H9 (cell line): ENCODE data around the gene CXXC5. TPM values are rescaled to one million over a fixed set of nuclear protein-coding genes. Genes with fewer than 3 reads are reported as not detected.
"Not testable (repeated sequence)": the region's sequence is repeated elsewhere in the genome, so short reads cannot be mapped to it uniquely, and the experiment has no call there.

Experiments
- DNase-seq: peaks from one replicate; pipeline ENCODE4 v3.0.0-alpha.2; 2017
- H2AFZ ChIP-seq: one replicate; pipeline ENCODE4 v1.6.1; 2013; ENCODE audit warnings: mild to moderate bottlenecking, low read length, control low read depth, moderate library complexity
- H2AK5ac ChIP-seq: 2 replicates; pipeline ENCODE4 v1.6.1; 2013; ENCODE audit warnings: low read length, control low read depth, mixed read lengths; ENCODE audit not compliant: insufficient read length
- H2BK120ac ChIP-seq: one replicate; pipeline ENCODE4 v1.6.1; 2013; ENCODE audit warnings: low read depth, mild to moderate bottlenecking, low read length, control low read depth, inconsistent platforms; ENCODE audit not compliant: poor library complexity, severe bottlenecking
- H2BK12ac ChIP-seq: 2 replicates; pipeline ENCODE4 v1.6.1; 2013; ENCODE audit warnings: low read length, control low read depth, mixed read lengths, low read depth; ENCODE audit not compliant: insufficient read length
- H2BK15ac ChIP-seq: 2 replicates; pipeline ENCODE4 v1.6.1; 2013; ENCODE audit warnings: low read depth, low read length, control low read depth
- H2BK20ac ChIP-seq: one replicate; pipeline ENCODE4 v1.6.1; 2013; ENCODE audit warnings: low read depth, mild to moderate bottlenecking, low read length, control low read depth, inconsistent platforms; ENCODE audit not compliant: poor library complexity, severe bottlenecking
- H2BK5ac ChIP-seq: 2 replicates; pipeline ENCODE4 v1.6.1; 2013; ENCODE audit warnings: low read length, control low read depth, mixed read lengths; ENCODE audit not compliant: insufficient read length
- H3K14ac ChIP-seq: 2 replicates; pipeline ENCODE4 v1.6.1; 2013; ENCODE audit warnings: low read length, control low read depth; ENCODE audit not compliant: insufficient read depth
- H3K18ac ChIP-seq: 2 replicates; pipeline ENCODE4 v1.6.1; 2013; ENCODE audit warnings: low read depth, mild to moderate bottlenecking, mixed read lengths, low read length, control low read depth; ENCODE audit not compliant: insufficient read length
- H3K23ac ChIP-seq: 2 replicates; pipeline ENCODE4 v1.6.1; 2013; ENCODE audit warnings: low read length, control low read depth, mixed read lengths, low read depth; ENCODE audit not compliant: insufficient read length
- H3K23me2 ChIP-seq: 2 replicates; pipeline ENCODE4 v1.6.1; 2013; ENCODE audit warnings: low read depth, mild to moderate bottlenecking, mixed read lengths, low read length, control low read depth; ENCODE audit not compliant: insufficient read length, poor library complexity, severe bottlenecking
- H3K27ac ChIP-seq: 2 replicates; pipeline ENCODE4 v1.5.1; 2013; ENCODE audit warnings: low read length, control low read depth, mixed read lengths, low read depth; ENCODE audit not compliant: insufficient read length
- H3K27me3 ChIP-seq: 2 replicates; pipeline ENCODE4 v1.6.1; 2013; ENCODE audit warnings: low read length, control low read depth, inconsistent platforms; ENCODE audit not compliant: insufficient read depth
- H3K4ac ChIP-seq: 2 replicates; pipeline ENCODE4 v1.6.1; 2013; ENCODE audit warnings: low read depth, mild to moderate bottlenecking, control low read depth, inconsistent platforms, low read length, moderate library complexity
- H3K4me1 ChIP-seq: 2 replicates; pipeline ENCODE4 v1.6.1; 2013; ENCODE audit warnings: low read length, control low read depth, inconsistent platforms; ENCODE audit not compliant: insufficient read depth
- H3K4me2 ChIP-seq: 2 replicates; pipeline ENCODE4 v1.6.1; 2013; ENCODE audit warnings: low read length, control low read depth, mixed read lengths; ENCODE audit not compliant: insufficient read length, insufficient read depth
- H3K56ac ChIP-seq: 2 replicates; pipeline ENCODE4 v1.6.1; 2013; ENCODE audit warnings: low read depth, mild to moderate bottlenecking, mixed read lengths, low read length, control low read depth; ENCODE audit not compliant: insufficient read length
- H3K79me1 ChIP-seq: 2 replicates; pipeline ENCODE4 v1.6.1; 2013; ENCODE audit warnings: low read depth, mild to moderate bottlenecking, moderate library complexity, low read length, control low read depth, inconsistent platforms; ENCODE audit not compliant: insufficient read depth, poor library complexity, severe bottlenecking
- H3K79me2 ChIP-seq: 2 replicates; pipeline ENCODE4 v1.6.1; 2013; ENCODE audit warnings: low read length, control low read depth, inconsistent platforms; ENCODE audit not compliant: insufficient read depth
- H3K9ac ChIP-seq: 2 replicates; pipeline ENCODE4 v1.6.1; 2013; ENCODE audit warnings: low read length, control low read depth, mixed read lengths; ENCODE audit not compliant: insufficient read length; ENCODE audit errors: extremely low read depth
- H3K9me3 ChIP-seq: one replicate; pipeline ENCODE4 v1.6.1; 2013; ENCODE audit warnings: low read depth, low read length, inconsistent platforms; ENCODE audit not compliant: control insufficient read depth
- H3T11ph ChIP-seq: one replicate; pipeline ENCODE4 v1.6.1; 2013; ENCODE audit warnings: mild to moderate bottlenecking, low read length, control low read depth, inconsistent platforms
- H4K20me1 ChIP-seq: one replicate; pipeline ENCODE4 v1.6.1; 2013; ENCODE audit not compliant: control insufficient read depth, insufficient read length, insufficient read depth
- H4K5ac ChIP-seq: 2 replicates; pipeline ENCODE4 v1.6.1; 2013; ENCODE audit warnings: low read depth, mild to moderate bottlenecking, mixed read lengths, low read length, control low read depth; ENCODE audit not compliant: insufficient read length
- H4K8ac ChIP-seq: replicated peaks from 2 replicates; pipeline ENCODE4 v1.6.1; 2013; ENCODE audit warnings: low read length, control low read depth, mixed read lengths, low read depth; ENCODE audit not compliant: insufficient read length
- H4K91ac ChIP-seq: 2 replicates; pipeline ENCODE4 v1.6.1; 2013; ENCODE audit warnings: low read depth, mild to moderate bottlenecking, moderate library complexity, mixed read lengths, low read length, control low read depth; ENCODE audit not compliant: insufficient read length
- H3K27ac Mint-ChIP-seq, 3 experiments: 2 replicates in 2 of 3; 3 replicates in 1 of 3; pipeline ENCODE4 v1.8.0; 2020 to 2021; ENCODE audit warnings: mixed read lengths in 3 of 3, mild to moderate bottlenecking in 1 of 3, moderate library complexity in 1 of 3
- H3K27me3 Mint-ChIP-seq: 2 replicates; pipeline ENCODE4 v1.8.0; 2021; ENCODE audit warnings: low read depth, mild to moderate bottlenecking, moderate library complexity, mixed read lengths
- H3K36me3 Mint-ChIP-seq, 3 experiments: 2 replicates in 2 of 3; 3 replicates in 1 of 3; pipeline ENCODE4 v1.8.0; 2020 to 2021; ENCODE audit warnings: low read depth in 3 of 3, mixed read lengths in 3 of 3; ENCODE audit not compliant: insufficient read depth in 1 of 3
- H3K4me1 Mint-ChIP-seq, 2 experiments: 2 replicates each; pipeline ENCODE4 v1.8.0; 2020; ENCODE audit warnings: mixed read lengths in 2 of 2
- H3K4me3 Mint-ChIP-seq, 2 experiments: 2 replicates in 1 of 2; 3 replicates in 1 of 2; pipeline ENCODE4 v1.8.0; 2020 to 2021; ENCODE audit warnings: mild to moderate bottlenecking in 2 of 2, mixed read lengths in 2 of 2, moderate library complexity in 1 of 2
- H3K9me3 Mint-ChIP-seq, 2 experiments: 2 replicates in 1 of 2; 3 replicates in 1 of 2; pipeline ENCODE4 v1.8.0; 2020; ENCODE audit warnings: mild to moderate bottlenecking in 2 of 2, mixed read lengths in 2 of 2, moderate library complexity in 1 of 2
- WGBS: extraction: QIAGEN DNeasy Blood & Tissue Kit; methylation state at CpG from one replicate; pipeline ENCODE4 v1.1.7; 2013; ENCODE audit warnings: missing lambda C conversion rate, low lambda C conversion rate, mixed read lengths; ENCODE audit not compliant: insufficient read length; ENCODE audit errors: extremely low coverage; 5-methylcytosine and 5-hydroxymethylcytosine counted together
- total RNA-seq: library from RNA; stranded (reverse); gene quantifications from 2 replicates; pipeline ENCODE4 v1.2.1, GENCODE V29; 2021
- TF ChIP-seq, protein P1 (sequence below): fragments of 200-600 bp; sonication (generic); conservative IDR thresholded peaks from 3 replicates; pipeline ENCODE4 v1.8.0; 2021; ENCODE audit warnings: antibody characterized with exemption, mild to moderate bottlenecking

Gene CXXC5
- total RNA-seq, 1 experiment from 2014 or later = 105 TPM

DNA sequence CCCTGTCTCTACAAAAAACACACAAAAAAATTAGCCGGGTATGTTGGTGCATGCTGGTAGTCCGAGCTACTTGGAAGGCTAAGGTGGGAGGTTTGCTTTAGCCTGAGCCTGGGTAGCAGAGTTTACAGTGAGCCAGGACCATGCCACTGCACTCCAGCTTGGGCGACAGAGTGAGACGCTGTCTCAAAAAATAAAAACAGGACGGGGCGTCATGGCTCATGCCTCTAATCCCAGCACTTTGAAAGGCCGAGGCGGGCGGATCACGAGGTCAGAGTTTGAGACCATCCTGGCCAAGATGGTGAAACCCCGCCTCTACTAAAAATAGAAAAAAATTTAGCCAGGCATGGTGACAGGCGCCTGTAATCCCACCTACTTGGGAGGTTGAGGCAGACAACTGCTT is 46.7 kb upstream of the CXXC5 start:
- no peak overlapping the region for H2BK12ac ChIP-seq
- H3K79me2 ChIP-seq = peaks cover 3% of the 10 kb centered on the region; the same call in 1 of the 2 replicates
- no peak overlapping the region for H3K9ac ChIP-seq
- H3K4ac ChIP-seq = no peak overlapping the region
- H3K9me3 ChIP-seq = no peaks in the 10 kb centered on the region
- Mint-ChIP-seq H3K4me3 (no peak overlapping the region), H3K36me3 (peaks cover 24 to 56% (median 47%) of the 10 kb centered on the region in 3 experiments), H3K9me3 (no peaks in the 10 kb centered on the region), H3K27me3 (no peaks in the 10 kb centered on the region), H3K4me1 (no peaks in the 10 kb centered on the region; a peak in 1 of 4 replicates), H3K27ac (no peak overlapping the region; a peak in 1 of 7 replicates)
- no peak overlapping the region for H3T11ph ChIP-seq
- no peak overlapping the region for H4K8ac ChIP-seq
- DNase-seq = no peak
- no CpG with 5 or more reads among the region's 12 CpGs for WGBS
- H4K20me1 ChIP-seq = no peaks in the 10 kb centered on the region
- H3K23me2 ChIP-seq = no peaks in the 10 kb centered on the region
- H4K5ac ChIP-seq = no peak overlapping the region
- no peak overlapping the region for H3K18ac ChIP-seq
- H2AFZ ChIP-seq = no peak overlapping the region
- no peak overlapping the region for H2BK15ac ChIP-seq
- H4K91ac ChIP-seq = no peak overlapping the region
- H3K23ac ChIP-seq = no peak overlapping the region
- H3K14ac ChIP-seq = no peak overlapping the region
- no peak overlapping the region for H2AK5ac ChIP-seq
- TF ChIP-seq, protein P1, sequence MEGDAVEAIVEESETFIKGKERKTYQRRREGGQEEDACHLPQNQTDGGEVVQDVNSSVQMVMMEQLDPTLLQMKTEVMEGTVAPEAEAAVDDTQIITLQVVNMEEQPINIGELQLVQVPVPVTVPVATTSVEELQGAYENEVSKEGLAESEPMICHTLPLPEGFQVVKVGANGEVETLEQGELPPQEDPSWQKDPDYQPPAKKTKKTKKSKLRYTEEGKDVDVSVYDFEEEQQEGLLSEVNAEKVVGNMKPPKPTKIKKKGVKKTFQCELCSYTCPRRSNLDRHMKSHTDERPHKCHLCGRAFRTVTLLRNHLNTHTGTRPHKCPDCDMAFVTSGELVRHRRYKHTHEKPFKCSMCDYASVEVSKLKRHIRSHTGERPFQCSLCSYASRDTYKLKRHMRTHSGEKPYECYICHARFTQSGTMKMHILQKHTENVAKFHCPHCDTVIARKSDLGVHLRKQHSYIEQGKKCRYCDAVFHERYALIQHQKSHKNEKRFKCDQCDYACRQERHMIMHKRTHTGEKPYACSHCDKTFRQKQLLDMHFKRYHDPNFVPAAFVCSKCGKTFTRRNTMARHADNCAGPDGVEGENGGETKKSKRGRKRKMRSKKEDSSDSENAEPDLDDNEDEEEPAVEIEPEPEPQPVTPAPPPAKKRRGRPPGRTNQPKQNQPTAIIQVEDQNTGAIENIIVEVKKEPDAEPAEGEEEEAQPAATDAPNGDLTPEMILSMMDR = no peak
- no peak overlapping the region for H2BK20ac ChIP-seq
- peaks cover 18% of the 10 kb centered on the region for H3K79me1 ChIP-seq
- no peak overlapping the region for H3K56ac ChIP-seq
- H3K27ac ChIP-seq = no peak overlapping the region
- H2BK120ac ChIP-seq = no peak overlapping the region
- H2BK5ac ChIP-seq = no peak overlapping the region
- H3K4me2 ChIP-seq = no peak overlapping the region
- H3K4me1 ChIP-seq = no peaks in the 10 kb centered on the region
- no peaks in the 10 kb centered on the region for H3K27me3 ChIP-seq

DNA sequence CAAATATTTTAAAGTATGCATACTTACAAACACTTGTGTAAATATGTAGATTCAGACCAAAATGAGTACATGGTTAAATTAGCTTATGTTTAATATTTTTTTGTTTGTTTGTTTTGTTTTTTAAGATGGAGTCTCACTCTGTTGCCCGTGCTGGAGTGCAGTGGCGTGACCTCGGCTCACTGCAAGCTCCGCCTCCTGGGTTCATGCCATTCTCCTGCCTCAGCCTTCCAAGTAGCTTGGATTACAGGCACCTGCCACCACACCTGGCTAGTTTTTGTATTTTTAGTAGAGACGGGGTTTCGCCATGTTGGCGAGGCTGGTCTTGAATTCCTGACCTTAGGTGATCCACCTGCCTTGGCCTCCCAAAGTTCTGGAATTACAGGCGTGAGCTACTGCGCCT is 46.2 kb upstream of the CXXC5 start:
- H3K9me3 Mint-ChIP-seq, H3K4me2 ChIP-seq, H3K27me3 ChIP-seq, H4K20me1 ChIP-seq, H3K9me3 ChIP-seq, H3K56ac ChIP-seq, H3K4me1 Mint-ChIP-seq, H3K23ac ChIP-seq, H3K4ac ChIP-seq, H3K4me3 Mint-ChIP-seq, DNase-seq, H3K9ac ChIP-seq, H4K5ac ChIP-seq, H3K27me3 Mint-ChIP-seq, H3K4me1 ChIP-seq, H2BK20ac ChIP-seq, H2AK5ac ChIP-seq, H4K91ac ChIP-seq, H3T11ph ChIP-seq, H3K27ac Mint-ChIP-seq, H2BK12ac ChIP-seq, H2BK15ac ChIP-seq, H3K27ac ChIP-seq, H2BK120ac ChIP-seq, H2BK5ac ChIP-seq, H3K79me2 ChIP-seq, H2AFZ ChIP-seq, H3K18ac ChIP-seq, H4K8ac ChIP-seq, H3K14ac ChIP-seq, H3K23me2 ChIP-seq: not testable (repeated sequence)
- no CpG with 5 or more reads among the region's 9 CpGs for WGBS
- peaks cover 18% of the 10 kb centered on the region for H3K79me1 ChIP-seq
- peaks cover 24 to 59% (median 47%) of the 10 kb centered on the region in 3 experiments for H3K36me3 Mint-ChIP-seq
